ENCODE measurements around the gene SIRPG. TPM values are rescaled to one million over a fixed set of nuclear protein-coding genes. Genes with fewer than 3 reads are reported as not detected.

The SIRPG gene
- total and polyA plus RNA-seq, 12 donors, result 0.10 to 1.9 TPM; not detected in 10

DNA sequence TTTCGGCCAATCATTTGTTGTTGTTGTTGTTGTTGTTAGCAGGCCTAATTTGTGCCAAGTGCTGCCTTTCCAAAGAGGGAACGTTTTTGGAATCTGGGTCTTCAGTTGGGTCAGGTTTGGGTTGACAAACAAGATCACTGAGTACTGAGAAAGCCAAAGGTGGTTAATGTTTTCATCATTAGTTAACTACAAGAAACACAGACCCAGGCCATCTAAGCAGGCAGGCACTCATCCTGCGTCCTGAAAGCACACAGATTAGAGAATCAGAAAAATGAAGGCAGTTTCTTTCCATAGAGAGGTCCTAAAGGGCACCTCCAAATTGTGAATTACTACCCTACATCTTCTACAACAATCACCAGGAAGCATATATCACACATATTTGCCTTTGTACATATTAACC, 15.1 kb upstream of the SIRPG start:
- no peak overlapping the region for H3K4me3 ChIP-seq
- H3K27me3 ChIP-seq, result peaks cover 0 to 24% (median 3%) of the 10 kb centered on the region in 7 donors
- peak overlapping the region in 1 of 10 donors; percentile 50 for H3K27ac ChIP-seq
- WGBS, 2 donors, result 72 to 74% methylated on average over 3 of the region's 3 CpGs
- peaks cover 0 to 6% (median 0%) of the 10 kb centered on the region in 9 donors for H3K4me1 ChIP-seq
- ATAC-seq (no peak), DNase-seq (no peak)
- H3K36me3 ChIP-seq, result no peaks in the 10 kb centered on the region
- intact Hi-C loops (cut with DNase I), result no loop called here
- TF ChIP-seq CTCF (IDR thresholded peaks at IDR 0.05), result no peak
- H3K9me3 ChIP-seq, result no peaks in the 10 kb centered on the region

DNA sequence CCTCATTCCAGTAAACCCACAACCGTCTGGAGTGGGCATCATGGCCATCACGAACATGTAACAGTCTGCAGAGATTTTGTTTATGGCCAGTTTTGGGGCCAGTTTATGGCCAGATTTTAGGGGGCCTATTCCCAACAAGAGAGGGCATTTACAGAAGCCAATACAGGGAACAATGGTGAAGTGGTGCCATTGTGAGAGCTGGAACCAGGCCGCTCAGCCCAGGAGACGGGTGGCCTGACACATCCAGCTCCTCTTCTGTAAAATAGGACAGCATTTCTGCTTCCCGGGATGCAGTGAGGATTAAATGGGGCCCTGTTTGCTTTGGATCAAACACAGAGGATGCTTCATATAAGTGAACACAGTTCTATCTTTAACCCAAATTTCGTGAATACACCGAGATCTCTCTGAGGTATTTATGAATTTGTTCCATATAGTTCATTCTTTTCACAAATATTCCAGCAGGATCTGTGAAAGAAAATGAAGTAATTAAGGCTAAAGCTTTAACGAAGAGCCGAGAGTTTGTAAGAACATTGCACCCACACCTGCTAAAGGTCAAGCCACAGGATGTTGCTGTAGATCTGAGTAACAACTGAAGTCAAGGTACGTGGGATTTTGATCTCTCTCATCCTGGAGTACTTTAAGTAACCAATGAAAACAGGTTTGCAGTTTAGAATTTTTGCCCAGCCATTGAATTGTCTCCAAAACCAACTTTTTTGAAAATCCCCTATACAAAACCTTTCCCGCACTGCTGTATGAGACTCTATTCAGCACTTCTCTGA, 14.5 kb upstream of the SIRPG start:
- no peak overlapping the region for H3K4me3 ChIP-seq
- no peaks in the 10 kb centered on the region for H3K9me3 ChIP-seq
- DNase-seq, result no peak
- intact Hi-C loops (cut with DNase I), result no loop called here
- no peak for ATAC-seq
- TF ChIP-seq CTCF (IDR thresholded peaks at IDR 0.05), result no peak
- H3K27me3 ChIP-seq, result peaks cover 0 to 24% (median 3%) of the 10 kb centered on the region in 7 donors
- 81 to 88% methylated on average over 11 of the region's 11 CpGs for WGBS, 2 donors
- H3K4me1 ChIP-seq, result peaks cover 0 to 6% (median 0%) of the 10 kb centered on the region in 9 donors
- peak overlapping the region in 1 of 10 donors; percentile 50 for H3K27ac ChIP-seq
- no peaks in the 10 kb centered on the region for H3K36me3 ChIP-seq

- intact Hi-C loops (cut with DNase I), result no loop called here
- DNase-seq, result peak; percentile 31 to 44
- peaks cover 0 to 19% (median 3%) of the 10 kb centered on the region in 7 donors for H3K27me3 ChIP-seq
- ATAC-seq, result peak in 7 of 8 donors; percentile 20 to 65 (median 61)
- no peaks in the 10 kb centered on the region for H3K9me3 ChIP-seq
- 49 to 59% methylated on average over 5 of the region's 5 CpGs for WGBS, 2 donors
- no peaks in the 10 kb centered on the region for H3K36me3 ChIP-seq
- peak overlapping the region in 6 of 10 donors; percentile 37 to 65 (median 51) for H3K27ac ChIP-seq
- no peak for TF ChIP-seq CTCF (IDR thresholded peaks at IDR 0.05)
- H3K4me3 ChIP-seq, result no peak overlapping the region
- H3K4me1 ChIP-seq, result peaks cover 0 to 7% (median 0%) of the 10 kb centered on the region in 9 donors
Measured at GRCh38 chr20:1669304-1669703, 11.7 kb upstream of the SIRPG start.

- ATAC-seq, result no peak
- WGBS, 2 donors, result 59 to 78% methylated on average over 1 of the region's 1 CpG
- intact Hi-C loops (cut with DNase I), result no loop called here
Measured at GRCh38 chr20:1667502-1668085, 10.0 kb upstream of the SIRPG start.

More at GRCh38 chr20:1667502-1668085, 10.0 kb upstream of the SIRPG start:
- H3K4me1 ChIP-seq, result peaks cover 0 to 15% (median 0%) of the 10 kb centered on the region in 9 donors
- no peak overlapping the region for H3K4me3 ChIP-seq
- H3K27me3 ChIP-seq, result peaks cover 0 to 19% (median 7%) of the 10 kb centered on the region in 7 donors
- no peaks in the 10 kb centered on the region for H3K9me3 ChIP-seq
- no peaks in the 10 kb centered on the region for H3K36me3 ChIP-seq
- DNase-seq, result no peak
- no peak for TF ChIP-seq CTCF (IDR thresholded peaks at IDR 0.05)
- no peak overlapping the region for H3K27ac ChIP-seq

Measured in heart right ventricle (tissue), 16 donors.